CD4-positive, alpha-beta T cell treated with Interleukin-1 beta for 1 hour (primary cell): ENCODE data around the gene RAD51B.
"Not testable (repeated sequence)": the region's sequence is repeated elsewhere in the genome, so short reads cannot be mapped to it uniquely, and the experiment has no call there.

Experiments
- DNase-seq, 2 donors: peaks; one replicate each; pipeline ENCODE4 v3.0.0-alpha.2; 2020 to 2022

Gene RAD51B

DNA sequence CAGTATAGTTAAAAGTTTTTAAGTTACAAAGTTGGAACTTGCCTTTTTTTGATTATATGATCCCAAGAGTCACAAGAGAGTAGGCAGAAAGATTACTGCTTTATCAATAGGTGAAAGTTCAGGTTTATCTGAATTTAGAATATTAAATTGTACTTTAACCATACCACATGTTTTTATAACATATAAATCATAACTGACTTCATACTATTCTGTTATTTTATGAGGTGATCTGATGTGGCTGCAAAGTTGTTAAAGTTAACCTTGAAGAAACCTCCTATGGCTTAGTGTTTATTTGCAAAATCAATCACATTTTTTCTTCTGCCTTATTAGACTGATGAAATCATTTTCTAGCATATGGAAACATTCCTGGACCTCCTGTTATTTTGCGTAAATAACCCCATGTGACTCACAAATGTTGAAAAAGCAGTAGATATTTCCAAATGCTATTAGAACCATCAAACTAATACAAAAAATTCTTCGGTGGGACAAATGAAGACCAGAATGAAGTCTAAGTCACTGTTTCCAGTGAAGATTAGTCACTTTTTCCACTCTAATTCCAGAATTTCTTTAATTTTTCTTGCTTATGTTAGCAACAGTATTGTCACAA lies 132.1 kb downstream of the RAD51B start:
- DNase-seq: no peak

DNA sequence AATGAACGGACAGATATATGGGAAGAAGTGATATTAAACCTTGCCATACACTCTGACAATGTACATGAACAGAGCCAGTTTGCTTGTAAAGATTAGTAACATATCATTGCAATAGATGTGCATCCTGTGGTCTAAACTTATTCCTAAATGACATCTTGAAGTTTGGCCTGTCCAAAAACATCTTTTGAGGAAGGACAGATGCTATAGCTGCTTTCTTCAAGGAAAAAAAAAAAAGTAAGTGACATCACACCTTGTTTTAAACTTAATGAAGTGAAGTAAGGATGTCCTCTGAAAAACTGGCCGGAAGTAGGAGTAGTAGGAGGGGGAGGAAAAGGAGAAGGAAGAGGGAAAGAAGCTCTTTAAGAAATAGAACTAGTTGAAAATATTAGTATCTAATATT lies 132.8 kb downstream of the RAD51B start:
- no peak for DNase-seq

DNA sequence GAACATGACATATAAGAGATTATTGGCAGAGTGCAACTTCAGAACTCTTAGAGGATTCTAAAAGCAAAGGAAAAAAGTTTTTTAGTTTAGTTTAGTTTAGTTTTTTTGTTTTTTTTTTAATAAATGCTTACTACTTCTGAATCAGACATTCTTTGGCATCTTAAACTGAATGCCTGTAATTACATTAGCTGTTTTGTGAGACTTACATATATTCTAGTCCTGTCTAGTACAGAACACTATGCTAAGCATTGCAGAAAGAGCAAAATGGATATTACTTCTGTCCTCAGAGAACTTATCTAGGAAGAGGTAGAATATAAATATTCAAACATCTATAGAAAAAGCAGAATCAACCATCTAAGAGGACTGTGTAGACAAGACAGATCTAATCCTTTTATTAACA lies 133.2 kb downstream of the RAD51B start:
- DNase-seq: no peak

DNA sequence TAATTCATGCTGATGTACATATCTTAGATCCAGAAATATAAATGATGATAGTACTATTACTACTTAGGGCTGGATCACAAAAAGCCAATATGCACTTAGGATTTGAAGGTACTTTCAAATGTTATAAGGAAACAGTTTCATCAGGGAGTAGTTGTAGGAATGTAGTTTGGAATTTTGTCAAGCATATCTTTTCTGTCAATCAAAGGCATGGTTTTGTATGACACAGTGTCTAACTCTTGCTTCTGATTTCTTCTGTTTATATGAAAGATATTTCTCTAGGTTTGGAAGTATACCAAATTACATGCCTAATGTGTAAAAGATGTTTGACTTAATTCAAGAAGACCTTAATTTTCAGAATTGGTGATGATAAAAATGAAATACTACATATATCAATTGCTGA lies 135.7 kb downstream of the RAD51B start:
- no peak for DNase-seq

DNA sequence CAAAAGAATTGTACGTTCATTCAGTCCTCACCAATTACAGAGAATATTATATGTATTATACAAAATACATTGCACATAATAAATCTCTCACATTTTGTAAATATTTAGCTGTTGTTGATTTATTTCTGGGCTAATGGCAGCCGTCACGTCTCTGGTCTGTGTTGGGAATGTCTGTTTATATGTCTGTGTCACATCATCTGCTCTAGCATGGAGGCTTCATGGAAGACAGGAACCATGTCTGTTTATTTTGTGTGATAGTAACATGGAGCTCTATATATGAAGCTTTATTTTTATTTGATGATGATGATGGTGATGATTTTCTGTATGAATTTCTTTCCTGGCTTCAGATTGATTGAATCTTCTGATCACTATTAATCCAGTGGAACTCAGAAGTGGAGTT lies 138.4 kb downstream of the RAD51B start:
- no peak for DNase-seq

DNA sequence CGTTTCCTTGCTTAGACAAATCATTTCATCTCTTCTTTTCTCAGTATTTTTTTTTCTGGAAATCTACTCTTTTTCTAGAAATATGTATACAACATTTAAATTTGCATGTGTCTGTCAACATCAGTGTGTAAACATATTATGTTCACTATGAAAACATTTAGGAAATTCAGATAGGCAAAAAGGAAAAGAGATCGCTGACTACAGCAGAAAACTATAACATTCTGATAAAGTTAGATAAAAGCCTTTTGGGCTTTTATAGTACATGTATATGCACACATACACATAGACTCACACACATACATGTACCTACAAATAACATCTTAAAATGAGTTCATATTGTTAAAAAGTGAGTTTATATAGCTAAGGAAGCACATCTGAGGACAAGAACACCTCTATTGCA lies 142.1 kb downstream of the RAD51B start:
- no peak for DNase-seq

DNA sequence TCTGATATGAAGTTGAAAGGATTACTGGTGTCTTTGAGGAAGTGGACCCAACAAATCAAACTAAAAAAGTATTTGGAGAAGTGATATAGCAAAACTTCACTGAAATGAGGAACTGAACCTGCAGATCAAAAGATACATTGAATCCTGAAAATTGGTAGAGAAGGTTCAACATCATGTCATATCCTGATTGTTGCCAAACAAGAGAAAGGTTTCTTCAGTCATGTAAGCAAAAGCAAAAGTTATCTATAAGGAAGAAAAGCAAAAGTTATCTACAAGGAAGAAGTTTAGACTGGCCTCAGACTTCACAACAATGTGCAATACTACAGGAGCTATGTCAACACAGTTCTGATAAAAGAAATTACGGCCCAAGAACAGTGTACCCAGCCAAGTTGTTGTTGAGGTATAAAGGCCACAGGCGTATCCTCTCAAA lies 142.7 kb downstream of the RAD51B start:
- DNase-seq: no peak

DNA sequence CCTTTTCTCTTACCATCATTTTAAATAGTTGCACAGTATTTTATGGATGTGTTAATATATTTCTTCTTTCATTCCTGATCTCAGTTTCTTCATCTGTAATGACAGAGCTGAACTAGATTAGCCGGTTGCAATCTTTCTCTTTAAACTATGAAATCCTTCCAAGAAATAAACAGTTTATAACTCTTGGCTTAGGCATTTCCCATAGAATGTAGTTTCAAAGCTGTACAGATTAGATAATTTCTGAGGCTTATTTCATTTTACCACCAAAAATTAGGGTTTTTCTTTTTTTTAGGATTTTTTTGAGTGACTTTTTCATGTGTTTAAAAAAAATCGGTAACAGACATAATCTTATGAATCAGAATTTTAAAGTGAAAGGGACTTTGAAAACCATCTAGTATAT lies 144.0 kb downstream of the RAD51B start:
- DNase-seq: no peak

DNA sequence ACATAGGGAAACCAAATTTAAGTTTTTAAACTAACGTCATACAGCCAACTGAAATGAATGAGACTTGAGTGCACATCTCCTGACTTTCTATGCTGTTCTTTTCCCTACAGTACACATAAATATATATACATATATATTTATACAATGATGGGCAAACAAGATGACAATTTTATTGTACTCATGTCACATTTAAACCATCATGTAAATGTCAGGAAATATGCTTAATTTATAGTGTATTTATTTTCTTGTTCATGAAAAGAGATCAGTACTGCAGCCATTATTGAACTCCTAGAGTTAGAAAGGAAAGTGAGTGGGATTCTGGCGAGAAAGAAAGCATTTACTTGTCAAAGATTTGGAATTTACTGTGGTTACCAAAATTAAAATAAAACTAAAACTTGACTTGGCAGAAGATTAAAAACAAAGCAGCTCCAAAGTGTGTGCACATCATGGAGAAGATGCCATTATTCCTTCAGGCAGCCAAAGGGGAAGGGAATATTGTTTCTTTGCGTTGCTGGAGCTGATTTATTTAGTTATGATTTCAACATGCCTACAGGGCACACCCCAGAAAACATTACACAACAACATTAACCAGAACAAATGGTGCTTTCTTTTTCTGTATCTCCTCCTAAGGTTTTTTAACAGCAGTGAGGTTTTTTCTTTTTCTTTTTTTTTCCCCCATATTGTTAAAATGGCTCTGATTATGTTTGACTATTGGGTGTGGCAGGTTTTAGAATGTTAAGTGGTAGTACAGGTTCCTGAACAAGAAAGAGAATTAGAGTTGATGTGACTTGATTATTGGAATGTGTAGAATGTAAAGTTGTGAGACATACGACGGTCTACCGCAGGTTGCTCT lies 144.6 kb downstream of the RAD51B start:
- DNase-seq: no peak

DNA sequence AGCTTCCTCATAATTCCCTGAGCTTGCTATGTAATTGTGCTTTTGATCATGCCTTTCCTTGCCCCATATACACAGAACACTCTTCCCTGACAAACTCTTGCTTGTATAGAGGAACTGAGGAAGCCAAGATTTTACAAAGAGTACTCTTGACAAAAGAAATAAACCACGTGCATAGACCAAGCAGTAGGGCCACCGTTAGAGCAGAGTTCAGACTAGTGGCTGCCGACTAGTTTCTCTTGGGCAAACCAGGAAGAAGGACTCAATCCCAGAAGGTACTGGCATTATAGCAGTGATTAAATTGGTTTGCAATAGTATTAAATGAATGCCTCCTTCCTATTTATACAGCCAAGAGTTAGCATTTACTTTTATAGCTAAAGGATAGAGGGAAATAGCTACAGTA lies 146.1 kb downstream of the RAD51B start:
- no peak for DNase-seq

DNA sequence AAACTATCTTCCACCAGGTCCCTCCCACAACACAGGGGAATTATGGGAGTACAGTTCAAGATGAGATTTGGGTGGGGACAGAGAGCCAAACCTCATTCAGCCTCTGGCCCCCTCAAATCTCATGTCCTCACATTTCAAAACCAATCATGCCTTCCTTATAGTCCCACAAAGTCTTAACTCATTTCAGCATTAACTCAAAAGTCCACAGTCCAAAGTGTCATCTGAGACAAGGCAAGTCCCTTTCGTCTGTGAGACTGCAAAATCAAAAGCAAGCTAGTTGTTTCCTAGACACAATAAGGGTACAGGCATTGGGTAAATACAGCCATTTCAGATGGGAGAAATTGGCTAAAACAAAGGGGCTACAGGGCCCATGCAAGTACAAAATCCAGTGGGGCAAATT lies 147.6 kb downstream of the RAD51B start:
- no peak for DNase-seq

DNA sequence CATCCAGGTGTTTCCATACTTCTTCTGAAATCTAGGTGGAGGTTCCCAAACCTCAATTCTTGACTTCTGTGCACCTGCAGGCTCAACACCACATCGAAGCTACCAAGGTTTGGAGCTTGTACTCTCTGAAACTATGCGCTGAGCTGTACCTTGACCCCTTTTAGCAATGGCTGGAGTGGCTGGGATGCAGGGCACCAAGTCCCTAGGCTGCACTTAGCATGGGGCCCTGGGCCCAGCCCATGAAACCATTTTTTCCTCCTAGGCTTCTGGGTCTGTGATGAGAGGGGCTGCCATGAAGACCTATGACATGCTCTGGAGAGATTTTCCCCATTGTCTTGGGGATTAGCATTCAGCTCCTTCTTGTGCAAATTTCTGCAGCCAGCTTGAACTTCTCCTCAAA lies 148.4 kb downstream of the RAD51B start:
- DNase-seq: not testable (repeated sequence)

DNA sequence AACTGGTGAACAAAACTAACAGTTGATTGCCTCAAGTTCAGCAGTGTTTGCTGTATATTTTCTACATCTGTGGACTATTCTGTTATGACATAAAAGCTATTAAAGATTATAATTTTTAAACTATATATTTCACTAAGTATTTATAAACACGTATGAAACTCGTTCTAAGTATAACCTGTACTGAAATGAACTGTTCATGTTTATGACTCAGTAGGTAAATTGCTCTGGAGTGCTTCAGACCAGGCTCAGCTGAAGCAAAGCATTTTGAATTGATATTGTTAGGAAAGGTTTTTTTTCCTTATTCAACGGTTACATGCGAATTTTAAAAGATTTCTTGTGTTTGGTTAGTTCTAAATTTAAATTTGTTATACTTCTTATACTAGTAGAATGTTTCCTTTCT lies 151.3 kb downstream of the RAD51B start:
- no peak for DNase-seq

DNA sequence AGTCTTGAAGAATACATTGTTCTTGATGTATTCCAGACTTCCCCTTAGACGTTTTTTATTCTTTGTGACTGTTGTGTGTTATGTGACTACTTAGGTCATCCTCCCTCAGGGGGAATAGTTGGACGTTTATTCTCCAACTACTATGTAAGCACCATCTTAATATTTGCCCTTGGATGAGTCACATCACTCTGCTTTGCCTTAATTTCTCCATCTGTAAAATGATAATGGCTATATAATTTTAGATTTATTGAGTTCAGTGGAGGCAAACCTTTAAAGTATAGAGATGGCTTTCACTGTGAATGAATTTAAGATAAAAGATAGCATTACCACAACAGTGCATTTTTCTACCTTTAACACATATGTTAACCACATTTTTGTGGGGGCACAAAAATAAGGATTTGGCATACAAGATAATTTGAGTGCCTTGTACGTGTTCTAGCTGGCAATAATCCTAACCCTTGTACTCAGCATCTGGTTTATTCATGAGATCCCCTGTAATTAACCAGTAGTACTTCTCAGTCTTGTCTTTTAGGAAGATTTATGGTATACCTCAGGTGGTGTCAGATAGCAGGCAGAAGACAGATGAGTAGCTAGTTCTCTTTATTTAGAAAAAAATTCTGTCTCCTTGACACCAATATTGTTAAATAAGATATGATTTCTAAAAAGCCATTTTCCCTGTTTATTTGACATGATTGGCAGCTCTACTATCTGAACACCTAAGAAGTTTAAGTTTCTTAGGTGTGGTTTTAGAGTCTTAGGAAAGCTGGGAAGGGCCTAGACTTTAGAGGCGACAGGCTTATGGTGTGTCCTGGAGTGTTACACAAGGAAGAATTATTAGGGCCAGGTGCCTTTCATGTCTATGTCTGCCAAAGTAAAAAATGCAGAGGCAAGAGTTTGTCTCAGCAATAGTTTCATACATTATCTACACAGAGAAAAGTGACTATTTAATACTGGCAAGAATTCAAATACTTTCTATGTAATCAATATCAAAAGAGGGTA lies 152.3 kb downstream of the RAD51B start:
- no peak for DNase-seq

DNA sequence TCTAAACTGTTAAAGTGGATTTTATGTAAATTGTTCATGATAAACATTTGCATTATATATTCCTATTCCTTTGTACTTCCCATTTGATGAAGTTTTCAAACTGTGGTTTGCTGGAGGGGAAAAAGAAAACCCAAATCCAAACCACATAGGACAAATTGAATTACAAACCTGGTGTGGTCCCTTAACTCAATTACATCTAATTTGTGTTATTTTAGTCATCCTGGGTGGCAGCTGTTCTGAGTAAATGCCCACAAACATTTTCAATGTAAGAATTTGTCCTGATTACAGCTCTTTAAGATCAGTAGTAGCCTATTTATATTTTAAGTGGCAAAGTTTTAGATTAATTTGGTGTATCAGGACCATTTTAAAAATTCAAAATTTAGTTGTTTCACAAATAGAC lies 153.9 kb downstream of the RAD51B start:
- no peak for DNase-seq

DNA sequence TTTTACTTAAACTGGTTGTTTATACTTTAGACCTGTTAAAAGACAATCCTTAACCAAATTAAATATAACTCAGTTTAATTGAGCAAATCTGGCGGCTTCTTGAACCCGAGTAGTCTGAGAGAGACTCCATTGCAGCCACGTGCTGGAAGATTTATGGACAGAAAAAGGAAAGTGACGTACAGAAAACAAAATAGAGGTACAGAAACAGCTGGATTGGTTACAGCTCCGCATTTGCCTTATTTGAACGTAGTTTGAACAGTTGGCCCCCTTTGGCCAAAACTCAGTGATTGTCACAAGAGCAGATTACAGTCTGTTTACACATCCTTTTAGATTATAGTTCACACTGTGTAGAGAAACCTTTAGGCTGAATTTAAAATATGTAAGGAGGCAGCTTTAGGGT lies 155.9 kb downstream of the RAD51B start:
- no peak for DNase-seq

DNA sequence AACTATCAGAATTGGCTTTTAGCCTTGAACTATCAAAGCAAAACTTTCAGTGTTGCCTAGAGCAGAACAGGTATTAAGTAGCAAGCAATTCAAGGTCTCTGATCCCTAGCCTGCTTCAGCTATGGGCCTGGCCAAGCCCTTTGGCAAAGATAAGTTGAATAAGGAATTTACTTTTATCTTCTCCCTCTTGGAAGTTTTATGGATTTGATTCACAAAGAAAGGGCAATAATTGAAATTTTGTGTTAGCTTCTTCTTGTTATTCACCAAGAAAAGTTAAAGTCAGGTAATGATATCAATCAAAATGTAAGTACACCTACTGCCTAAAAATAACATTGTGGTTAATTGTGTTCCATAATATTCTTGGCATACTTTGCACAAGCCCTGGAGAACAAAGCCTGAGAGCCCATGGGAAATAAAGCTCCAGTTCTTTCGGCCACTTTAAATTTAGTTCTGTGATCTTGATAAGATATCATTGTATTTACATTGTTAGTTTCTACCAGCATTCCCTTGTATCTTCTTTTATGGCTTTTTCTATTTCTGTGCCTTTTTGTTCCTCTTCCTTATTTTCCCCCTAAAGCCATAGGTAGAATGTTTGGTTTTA lies 158.0 kb downstream of the RAD51B start:
- DNase-seq: no peak

DNA sequence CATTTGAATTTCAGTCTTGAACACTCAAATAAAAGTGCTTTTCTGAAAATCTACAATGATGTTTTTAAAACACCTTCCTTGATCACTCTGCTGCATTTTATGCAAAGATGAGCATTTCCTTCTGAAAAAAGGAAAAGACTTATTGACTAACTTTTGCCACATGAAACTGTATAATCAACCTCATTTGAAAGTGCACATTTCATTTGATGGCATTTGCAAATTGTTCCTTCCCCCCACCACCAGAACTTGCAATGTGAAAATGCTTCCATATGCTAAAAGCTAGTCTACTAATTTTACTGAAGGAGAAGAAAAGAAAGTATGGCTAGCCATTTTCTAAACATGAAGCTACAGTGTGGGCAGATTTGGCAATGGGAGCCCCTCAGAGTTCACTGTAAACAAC lies 159.2 kb downstream of the RAD51B start:
- no peak for DNase-seq

DNA sequence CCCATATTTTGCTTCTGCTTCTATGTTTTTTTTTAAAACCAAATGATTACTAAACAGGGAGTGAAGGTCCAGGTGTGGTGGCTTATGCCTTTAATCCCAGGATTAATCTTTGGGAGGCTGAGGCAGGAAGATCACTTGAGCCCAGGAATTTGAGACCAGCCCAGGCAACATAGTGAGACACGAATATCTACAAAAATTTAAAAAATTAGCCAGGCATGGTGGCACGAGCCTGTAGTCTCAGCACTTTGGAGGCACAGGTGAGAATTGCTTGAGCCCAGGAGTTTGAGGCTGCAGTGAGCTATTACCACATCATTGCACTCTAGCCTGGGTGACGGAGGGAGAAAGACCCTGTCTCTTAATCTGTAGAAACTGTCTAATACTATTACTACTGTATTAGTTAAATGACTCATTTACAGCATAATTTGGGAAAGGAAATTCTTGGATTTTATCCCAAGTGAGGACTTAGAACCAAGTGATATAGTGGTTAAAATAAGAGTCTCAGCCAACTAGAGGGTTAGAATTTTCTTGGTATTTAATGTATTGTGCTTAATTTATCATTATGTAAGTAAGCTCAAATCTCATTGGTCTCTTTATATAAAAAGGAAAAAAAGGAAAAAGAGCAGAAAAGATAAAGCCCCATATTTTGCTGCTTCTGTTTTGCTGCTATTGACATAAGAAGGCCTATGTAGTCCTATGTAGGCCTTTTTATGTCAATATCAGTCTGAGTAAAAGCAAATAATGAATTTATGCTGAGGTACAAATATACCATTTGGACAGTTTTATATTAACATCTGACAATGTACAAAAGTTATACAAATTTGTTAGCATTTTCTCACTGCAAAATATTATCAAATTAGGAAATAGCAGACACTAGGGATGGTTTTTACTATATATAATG lies 163.4 kb downstream of the RAD51B start:
- no peak for DNase-seq

DNA sequence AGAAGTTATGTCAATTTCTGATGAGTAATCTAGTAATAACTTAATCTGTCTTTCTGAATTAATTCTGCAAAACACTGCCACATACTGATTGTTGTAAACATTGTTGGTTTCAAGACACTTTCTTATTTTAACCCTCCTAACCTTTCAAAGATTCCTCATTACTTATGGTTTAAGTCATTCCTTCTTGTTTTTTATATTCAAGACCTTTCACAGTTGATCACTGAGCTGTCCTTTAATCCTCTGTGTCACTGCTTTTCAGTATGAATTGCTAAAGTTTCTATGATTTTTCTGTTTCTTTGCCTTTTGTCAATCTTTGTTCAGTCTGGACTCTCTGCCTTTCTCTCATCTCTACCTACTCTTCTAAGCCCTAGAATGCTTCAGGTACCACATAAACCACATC lies 164.7 kb downstream of the RAD51B start:
- no peak for DNase-seq

DNA sequence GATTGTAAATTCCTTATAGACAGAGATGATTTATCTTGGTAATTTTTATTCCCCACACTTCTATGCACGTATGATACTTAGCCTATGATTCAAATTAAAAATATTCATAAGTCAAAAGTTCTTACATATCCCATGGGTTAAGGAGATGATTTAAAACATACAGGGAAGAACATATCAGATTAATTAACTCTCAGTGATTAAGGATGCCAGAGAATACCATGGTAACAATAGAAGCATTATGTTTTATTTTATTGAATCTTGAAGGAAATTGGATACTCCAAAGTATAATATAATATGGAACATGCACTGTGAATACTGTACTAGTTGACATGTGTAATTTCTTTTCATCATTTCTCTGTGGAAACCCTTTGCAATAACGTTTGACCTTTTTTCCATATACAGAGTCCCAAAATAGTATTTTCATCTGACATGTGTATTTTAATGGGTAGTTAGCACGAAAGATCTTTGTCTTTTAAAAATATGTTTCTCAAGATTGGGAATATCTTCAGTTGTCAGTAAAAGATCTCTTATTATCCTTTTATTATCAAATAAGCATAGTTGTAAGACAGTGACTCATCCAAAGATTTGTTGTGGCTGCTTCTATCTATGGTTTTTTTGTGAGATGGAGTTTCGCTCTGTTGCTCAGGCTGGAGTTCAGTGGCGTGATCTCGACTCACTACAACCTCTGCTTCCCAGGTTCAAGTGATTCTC lies 166.7 kb downstream of the RAD51B start:
- DNase-seq: no peak
